H1 (cell line): ENCODE results near the gene EHBP1. TPM values are rescaled to one million over a fixed set of nuclear protein-coding genes. Genes with fewer than 3 reads are reported as not detected.

ENCODE experiments used
- CTCF ChIA-PET: fragments of 300-600 bp; sonication (Branson Sonifier 250); formaldehyde crosslinking; loops from one replicate; lab custom pipeline; 2021; ENCODE audit not compliant: partially characterized antibody; lab: Charles Lee
- POLR2A ChIA-PET: fragments of 300-600 bp; sonication (Branson Sonifier 250); formaldehyde crosslinking; loops from one replicate; lab custom pipeline; 2021; ENCODE audit warnings: inconsistent platforms; ENCODE audit not compliant: partially characterized antibody; lab: Charles Lee
- DNase-seq, 2 experiments: peaks; one replicate each; pipeline versions ENCODE4 v3.0.0 to v3.0.0-alpha.2; 2010 to 2022; ENCODE audit warnings: low spot score in 2 of 2, low read depth in 1 of 2, mixed read lengths in 1 of 2
- FAIRE-seq: peaks from 2 replicates; lab custom pipeline; 2011; peaks lifted over from hg19 to GRCh38; lab: Jason Lieb, UNC
- H2AFZ ChIP-seq: 2 replicates; pipeline ENCODE4 v1.8.1; 2012; ENCODE audit warnings: low read length, inconsistent platforms
- H2AK5ac ChIP-seq: 2 replicates; pipeline ENCODE4 v1.6.1; 2013; ENCODE audit warnings: low read depth, low read length
- H2BK120ac ChIP-seq: replicated peaks from 2 replicates; pipeline ENCODE3; 2013; ENCODE audit warnings: low read depth, low read length, inconsistent platforms
- H2BK12ac ChIP-seq: 2 replicates; pipeline ENCODE4 v1.6.1; 2013; ENCODE audit warnings: low read depth, low read length
- H2BK15ac ChIP-seq: 2 replicates; pipeline ENCODE4 v1.6.1; 2013; ENCODE audit warnings: low read length
- H2BK20ac ChIP-seq: 2 replicates; pipeline ENCODE4 v1.6.1; 2013; ENCODE audit warnings: low read length
- H2BK5ac ChIP-seq: 2 replicates; pipeline ENCODE4 v1.6.1; 2013; ENCODE audit warnings: low read depth, low read length
- H3K14ac ChIP-seq: 2 replicates; pipeline ENCODE4 v1.6.1; 2013; ENCODE audit warnings: inconsistent platforms; ENCODE audit not compliant: insufficient read length
- H3K18ac ChIP-seq: 2 replicates; pipeline ENCODE4 v1.6.1; 2013; ENCODE audit warnings: low read length; ENCODE audit errors: extremely low read depth
- H3K23ac ChIP-seq: 2 replicates; pipeline ENCODE4 v1.6.1; 2013; ENCODE audit warnings: inconsistent platforms; ENCODE audit not compliant: insufficient read length
- H3K23me2 ChIP-seq: 2 replicates; pipeline ENCODE4 v1.6.1; 2013; ENCODE audit warnings: low read depth, low read length
- H3K27ac ChIP-seq: 2 replicates; pipeline ENCODE4 v1.6.1; 2011; ENCODE audit warnings: low read depth, low read length, inconsistent platforms
- H3K27me3 ChIP-seq, 4 experiments: replicated peaks in 1 of 4; 1 replicate in 1 of 4; 2 replicates in 3 of 4; pipeline versions ENCODE4 v1.6.1 to v1.8.1; 2011 to 2013; ENCODE audit warnings: low read length in 3 of 4, mild to moderate bottlenecking in 3 of 4, inconsistent platforms in 2 of 4, mixed read lengths in 2 of 4, moderate library complexity in 1 of 4; ENCODE audit not compliant: control insufficient read depth in 3 of 4, insufficient read depth in 3 of 4; ENCODE audit errors: extremely low read depth in 1 of 4
- H3K36me3 ChIP-seq, 4 experiments: 2 replicates each; pipeline versions ENCODE4 v1.6.1 to v1.8.1; 2011 to 2013; ENCODE audit warnings: mild to moderate bottlenecking in 4 of 4, low read length in 3 of 4, moderate library complexity in 2 of 4, control low read depth in 1 of 4, inconsistent platforms in 1 of 4; ENCODE audit not compliant: insufficient read depth in 4 of 4, control insufficient read depth in 2 of 4
- H3K4ac ChIP-seq: replicated peaks from 2 replicates; pipeline ENCODE3; 2013; ENCODE audit warnings: low read length, low read depth, mixed read lengths, inconsistent platforms; ENCODE audit not compliant: insufficient read length
- H3K4me1 ChIP-seq, 4 experiments: replicated peaks in 1 of 4; 1 replicate in 1 of 4; 2 replicates in 3 of 4; pipeline versions ENCODE4 v1.6.1 to v1.8.1; 2011 to 2013; ENCODE audit warnings: low read length in 3 of 4, inconsistent platforms in 2 of 4, mixed read lengths in 1 of 4; ENCODE audit not compliant: insufficient read depth in 4 of 4, control insufficient read depth in 3 of 4
- H3K4me2 ChIP-seq, 2 experiments: 2 replicates each; pipeline versions ENCODE4 v1.6.1 to v1.8.1; 2011 to 2013; ENCODE audit warnings: low read depth in 2 of 2, low read length in 2 of 2, control low read depth in 1 of 2, inconsistent platforms in 1 of 2, mild to moderate bottlenecking in 1 of 2; ENCODE audit not compliant: insufficient read depth in 1 of 2
- H3K4me3 ChIP-seq, 4 experiments: fragments of 200-600, 300-600 bp in 1 of 4; sonication (generic), shearing (Covaris generic), sonication (Bioruptor Twin) in 1 of 4; 2 replicates each; pipeline versions ENCODE4 v1.5.1 to v1.8.1; 2011 to 2016; ENCODE audit warnings: low read length in 4 of 4, low read depth in 3 of 4, control low read depth in 2 of 4, inconsistent platforms in 2 of 4, mild to moderate bottlenecking in 2 of 4, mixed read lengths in 1 of 4, moderate library complexity in 1 of 4; ENCODE audit not compliant: insufficient read depth in 2 of 4; ENCODE audit errors: extremely low read depth in 1 of 4
- H3K56ac ChIP-seq: replicated peaks from 2 replicates; pipeline ENCODE3; 2013; ENCODE audit warnings: low read depth, mild to moderate bottlenecking, mixed read lengths, low read length, inconsistent platforms; ENCODE audit not compliant: insufficient read length
- H3K79me1 ChIP-seq: 2 replicates; pipeline ENCODE4 v1.6.1; 2013; ENCODE audit warnings: low read depth, low read length, control low read depth
- H3K79me2 ChIP-seq, 2 experiments: 2 replicates each; pipeline versions ENCODE4 v1.6.1 to v1.8.1; 2012 to 2013; ENCODE audit warnings: low read length in 2 of 2, mild to moderate bottlenecking in 2 of 2, inconsistent platforms in 1 of 2; ENCODE audit not compliant: insufficient read depth in 2 of 2, control insufficient read depth in 1 of 2
- H3K9ac ChIP-seq, 4 experiments: replicated peaks in 1 of 4; 1 replicate in 1 of 4; 2 replicates in 3 of 4; pipeline versions ENCODE4 v1.6.1 to v1.8.1; 2011 to 2013; ENCODE audit warnings: low read depth in 3 of 4, low read length in 3 of 4, control low read depth in 2 of 4, mild to moderate bottlenecking in 2 of 4, moderate library complexity in 2 of 4, inconsistent platforms in 1 of 4; ENCODE audit errors: extremely low read depth in 1 of 4
- H3K9me3 ChIP-seq, 2 experiments: 2 replicates each; pipeline versions ENCODE4 v1.6.1 to v1.8.1; 2012 to 2013; ENCODE audit warnings: mild to moderate bottlenecking in 2 of 2, moderate library complexity in 2 of 2, control low read depth in 1 of 2, inconsistent platforms in 1 of 2, low read depth in 1 of 2, low read length in 1 of 2, mixed read lengths in 1 of 2; ENCODE audit not compliant: insufficient read depth in 2 of 2
- H4K20me1 ChIP-seq, 2 experiments: replicated peaks in 1 of 2; 2 replicates each; pipeline versions ENCODE3 to v1.8.1; 2011 to 2013; ENCODE audit warnings: inconsistent platforms in 2 of 2, low read length in 2 of 2, mild to moderate bottlenecking in 1 of 2; ENCODE audit not compliant: insufficient read depth in 2 of 2, control insufficient read depth in 1 of 2
- H4K5ac ChIP-seq: 2 replicates; pipeline ENCODE4 v1.6.1; 2013; ENCODE audit warnings: low read length, low read depth, mixed read lengths, inconsistent platforms; ENCODE audit not compliant: insufficient read length
- H4K8ac ChIP-seq: 2 replicates; pipeline ENCODE4 v1.8.0; 2013; ENCODE audit warnings: mild to moderate bottlenecking, moderate library complexity, low read length, inconsistent platforms; ENCODE audit not compliant: insufficient read depth; ENCODE audit errors: extremely low read depth
- H4K91ac ChIP-seq: replicated peaks from 2 replicates; pipeline ENCODE3; 2013; ENCODE audit warnings: low read length, mixed read lengths, inconsistent platforms; ENCODE audit not compliant: insufficient read length
- BCL11A ChIP-seq, 2 experiments: IDR thresholded peaks; one replicate each; pipeline ENCODE4 v1.6.1; 2011; ENCODE audit warnings: low read depth in 2 of 2, low read length in 2 of 2, mild to moderate bottlenecking in 2 of 2
- HDAC2 ChIP-seq, 2 experiments: fragments of 300-600 bp in 1 of 2; sonication (generic) in 1 of 2; IDR thresholded peaks; 2 replicates each; pipeline ENCODE4 v1.6.1; 2011 to 2012; ENCODE audit warnings: low read depth in 2 of 2, low read length in 2 of 2, mild to moderate bottlenecking in 2 of 2, moderate library complexity in 2 of 2, borderline replicate concordance in 1 of 2, inconsistent platforms in 1 of 2
- JUND ChIP-seq: IDR thresholded peaks from 2 replicates; pipeline ENCODE4 v1.6.1; 2011; ENCODE audit warnings: mild to moderate bottlenecking, improper control_type of control experiment, low read length
- KDM1A ChIP-seq: fragments of 200-600, 300-600 bp; sonication (generic); IDR thresholded peaks from 2 replicates; pipeline ENCODE4 v1.7.1; 2016; ENCODE audit warnings: mild to moderate bottlenecking, low read length, borderline replicate concordance
- POU5F1 ChIP-seq: IDR thresholded peaks from 2 replicates; pipeline ENCODE4 v1.6.1; 2011; ENCODE audit warnings: low read depth, mild to moderate bottlenecking, low read length, moderate library complexity
- RAD21 ChIP-seq, 2 experiments: IDR thresholded peaks in 1 of 2; conservative IDR thresholded peaks in 1 of 2; 2 replicates each; pipeline ENCODE4 v1.6.1; 2011; ENCODE audit warnings: low read depth in 2 of 2, low read length in 2 of 2, improper control_type of control experiment in 1 of 2, inconsistent platforms in 1 of 2, mild to moderate bottlenecking in 1 of 2, moderate library complexity in 1 of 2
- SIRT6 ChIP-seq: IDR thresholded peaks from one replicate; pipeline ENCODE4 v1.7.1; 2012; ENCODE audit warnings: low read length, inconsistent platforms
- SP1 ChIP-seq: IDR thresholded peaks from 2 replicates; pipeline ENCODE4 v1.6.1; 2011; ENCODE audit warnings: low read depth, low read length
- WGBS, 2 experiments: shearing (Covaris generic) in 1 of 2; methylation state at CpG; one replicate each; pipeline versions ENCODE4 v1.1.6 to v1.1.7; 2013 to 2015; ENCODE audit warnings: low lambda C conversion rate in 2 of 2, mixed read lengths in 2 of 2, inconsistent platforms in 1 of 2, low coverage in 1 of 2, missing lambda C conversion rate in 1 of 2; ENCODE audit not compliant: insufficient replicate concordance in 2 of 2, insufficient coverage in 1 of 2, insufficient read length in 1 of 2; ENCODE audit errors: extremely low coverage in 1 of 2, missing lambda C conversion rate in 1 of 2; 5-methylcytosine and 5-hydroxymethylcytosine counted together
- polyA plus RNA-seq, 7 experiments: library from polyadenylated mRNA; depleted of rRNA in 3 of 7; stranded (reverse) in 5 of 7; unstranded in 2 of 7; fragments of >200 nt in 5 of 7; fragments of 200-250 nt in 2 of 7; gene quantifications; 1 replicate in 5 of 7; 2 replicates in 1 of 7; 4 replicates in 1 of 7; pipeline versions ENCODE4 v1.2.1 to v1.2.3, GENCODE V29; 2011 to 2013; ENCODE audit warnings: missing spikeins in 2 of 7, mixed read lengths in 2 of 7
- total RNA-seq: library from RNA; stranded (reverse); fragmentation: NEBNext Ultra II Directional; extraction: Animal tissue kit (Norgen Biotek cat#: 25700); gene quantifications from 2 replicates; pipeline ENCODE4 v1.2.1, GENCODE V29; 2021
- TF ChIP-seq, protein P1 (sequence below), 3 experiments: IDR thresholded peaks; 1 replicate in 2 of 3; 2 replicates in 1 of 3; pipeline versions ENCODE4 v1.5.1 to v1.6.1; 2011; ENCODE audit warnings: low read length in 3 of 3, mild to moderate bottlenecking in 3 of 3, inconsistent platforms in 2 of 3, low read depth in 1 of 3, moderate library complexity in 1 of 3; ENCODE audit not compliant: insufficient read depth in 1 of 3; ENCODE audit errors: control extremely low read depth in 1 of 3
- TF ChIP-seq, protein P2 (sequence below): IDR thresholded peaks from 2 replicates; pipeline ENCODE4 v1.6.1; 2011; ENCODE audit warnings: low read depth, mild to moderate bottlenecking, low read length; ENCODE audit not compliant: insufficient read depth

Gene EHBP1
- total and polyA plus RNA-seq, 2 of the 8 experiments (the other 6 are each of a cell fraction or from before 2014, with no cell fraction given): 12.0 to 64.1 TPM

DNA sequence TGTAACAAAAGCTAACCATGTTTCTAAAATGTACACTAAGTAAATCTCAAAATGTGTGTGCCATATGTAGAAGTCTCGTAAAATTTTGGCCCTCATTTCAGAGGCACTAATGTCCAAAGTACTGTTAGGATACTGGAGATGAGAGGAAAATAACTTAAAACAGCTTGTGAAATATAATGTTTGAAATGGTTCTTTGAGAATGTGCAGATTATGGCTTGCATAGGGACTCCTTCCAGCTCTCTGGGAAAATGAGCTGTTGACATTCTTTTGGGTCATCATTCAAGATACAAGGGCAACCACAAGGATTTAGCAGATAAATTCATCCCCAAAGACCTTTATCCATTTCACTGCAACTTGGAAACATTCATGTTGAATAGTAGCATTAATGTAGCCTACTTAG, 307.0 kb downstream of the EHBP1 start:
- no peak overlapping the region for H4K91ac ChIP-seq
- no peak overlapping the region for H2BK12ac ChIP-seq
- no peak overlapping the region for H3K27ac ChIP-seq
- no peak overlapping the region for H3K4ac ChIP-seq
- no peak overlapping the region for H3K4me3 ChIP-seq
- H2BK20ac ChIP-seq: no peak overlapping the region
- no peak overlapping the region for H3K18ac ChIP-seq
- no peak overlapping the region for H3K4me2 ChIP-seq
- H3K23ac ChIP-seq: no peak overlapping the region
- H3K36me3 ChIP-seq: no peaks in the 10 kb centered on the region
- no peak overlapping the region for H2AFZ ChIP-seq
- no peak overlapping the region for H4K5ac ChIP-seq
- no peaks in the 10 kb centered on the region for H3K23me2 ChIP-seq
- ChIA-PET CTCF (interaction anchor here (0.6 to 1.4 kb wide), 5 partner anchors 11 to 1134 kb away, joined by 3 to 4 read pairs (median 3); no protein-coding TSS in a partner anchor), POLR2A (interaction anchor here (1.1 kb wide), 1 partner anchor 26 kb away, joined by 3 read pairs; no protein-coding TSS in a partner anchor)
- peaks cover 0 to 8% (median 3%) of the 10 kb centered on the region in 4 experiments; a peak in 3 of 7 replicates for H3K4me1 ChIP-seq
- H3K27me3 ChIP-seq: no peaks in the 10 kb centered on the region
- no peak overlapping the region for H3K14ac ChIP-seq
- no peak overlapping the region for H2AK5ac ChIP-seq
- H3K79me1 ChIP-seq: no peaks in the 10 kb centered on the region
- H3K9ac ChIP-seq: no peak overlapping the region
- FAIRE-seq (no peak), DNase-seq (no peak)
- no peak overlapping the region for H2BK120ac ChIP-seq
- 87% methylated on average over 1 of the region's 1 CpG; no CpG with 5 or more reads in 1 of the 2 experiments for WGBS, 2 experiments
- H4K20me1 ChIP-seq: no peaks in the 10 kb centered on the region
- H2BK15ac ChIP-seq: no peak overlapping the region
- H3K56ac ChIP-seq: no peak overlapping the region
- H2BK5ac ChIP-seq: no peak overlapping the region
- no peak overlapping the region for H4K8ac ChIP-seq
- H3K79me2 ChIP-seq: no peaks in the 10 kb centered on the region
- no peaks in the 10 kb centered on the region for H3K9me3 ChIP-seq
- TF ChIP-seq POU5F1: no peak
- TF ChIP-seq, protein P1, sequence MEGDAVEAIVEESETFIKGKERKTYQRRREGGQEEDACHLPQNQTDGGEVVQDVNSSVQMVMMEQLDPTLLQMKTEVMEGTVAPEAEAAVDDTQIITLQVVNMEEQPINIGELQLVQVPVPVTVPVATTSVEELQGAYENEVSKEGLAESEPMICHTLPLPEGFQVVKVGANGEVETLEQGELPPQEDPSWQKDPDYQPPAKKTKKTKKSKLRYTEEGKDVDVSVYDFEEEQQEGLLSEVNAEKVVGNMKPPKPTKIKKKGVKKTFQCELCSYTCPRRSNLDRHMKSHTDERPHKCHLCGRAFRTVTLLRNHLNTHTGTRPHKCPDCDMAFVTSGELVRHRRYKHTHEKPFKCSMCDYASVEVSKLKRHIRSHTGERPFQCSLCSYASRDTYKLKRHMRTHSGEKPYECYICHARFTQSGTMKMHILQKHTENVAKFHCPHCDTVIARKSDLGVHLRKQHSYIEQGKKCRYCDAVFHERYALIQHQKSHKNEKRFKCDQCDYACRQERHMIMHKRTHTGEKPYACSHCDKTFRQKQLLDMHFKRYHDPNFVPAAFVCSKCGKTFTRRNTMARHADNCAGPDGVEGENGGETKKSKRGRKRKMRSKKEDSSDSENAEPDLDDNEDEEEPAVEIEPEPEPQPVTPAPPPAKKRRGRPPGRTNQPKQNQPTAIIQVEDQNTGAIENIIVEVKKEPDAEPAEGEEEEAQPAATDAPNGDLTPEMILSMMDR (IDR thresholded peaks at IDR 0.05; ENCODE audit: control extremely low read depth in 1 of 3, insufficient read depth in 1 of 3, low read depth in 1 of 3, low read length in 3 of 3): no peak
- TF ChIP-seq, protein P2, sequence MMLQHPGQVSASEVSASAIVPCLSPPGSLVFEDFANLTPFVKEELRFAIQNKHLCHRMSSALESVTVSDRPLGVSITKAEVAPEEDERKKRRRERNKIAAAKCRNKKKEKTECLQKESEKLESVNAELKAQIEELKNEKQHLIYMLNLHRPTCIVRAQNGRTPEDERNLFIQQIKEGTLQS: no peak
- TF ChIP-seq KDM1A: no peak
- no peak for TF ChIP-seq SP1
- TF ChIP-seq SIRT6: no peak
- no peak for TF ChIP-seq BCL11A (IDR thresholded peaks at IDR 0.05; ENCODE audit: low read depth in 2 of 2, low read length in 2 of 2)
- TF ChIP-seq JUND: no peak
- no peak for TF ChIP-seq RAD21 (IDR thresholded peaks at IDR 0.05 in 1 of 2, conservative IDR thresholded peaks at IDR 0.05 in 1 of 2; ENCODE audit: low read depth in 2 of 2, low read length in 2 of 2)
- no peak for TF ChIP-seq HDAC2 (IDR thresholded peaks at IDR 0.05; ENCODE audit: borderline replicate concordance in 1 of 2, low read depth in 2 of 2, low read length in 2 of 2)
